DOHH2 (cell line): ENCODE results near the gene C2CD4D.

Experiments used
- H3F3A ChIP-seq: fragments of 200-600 bp; sonication (generic), shearing (Covaris generic); 2 replicates; pipeline ENCODE4 v1.6.0; 2016; ENCODE audit warnings: antibody characterized with exemption, mild to moderate bottlenecking; ENCODE audit not compliant: control insufficient read depth, insufficient read depth
- H3K27ac ChIP-seq: fragments of 200-600 bp; sonication (generic); 2 replicates; pipeline ENCODE4 v1.5.1; 2014; ENCODE audit warnings: low read depth, mild to moderate bottlenecking, low read length, moderate library complexity
- H3K27me3 ChIP-seq: fragments of 200-600 bp; sonication (generic); 2 replicates; pipeline ENCODE4 v1.6.1; 2014; ENCODE audit warnings: mild to moderate bottlenecking, low read length, mixed read lengths; ENCODE audit not compliant: control insufficient read depth
- H3K36me3 ChIP-seq: fragments of 200-600 bp; sonication (generic); 2 replicates; pipeline ENCODE4 v1.6.1; 2014; ENCODE audit warnings: mild to moderate bottlenecking, low read length, moderate library complexity, mixed read lengths; ENCODE audit not compliant: control insufficient read depth
- H3K4me1 ChIP-seq: fragments of 200-600 bp; sonication (generic); 2 replicates; pipeline ENCODE4 v1.6.1; 2014; ENCODE audit warnings: mild to moderate bottlenecking, low read length, mixed read lengths; ENCODE audit not compliant: control insufficient read depth
- H3K4me2 ChIP-seq: fragments of 200-600 bp; sonication (generic); 2 replicates; pipeline ENCODE4 v1.6.0; 2014; ENCODE audit warnings: mild to moderate bottlenecking, low read length, moderate library complexity
- H3K4me3 ChIP-seq: fragments of 200-600 bp; sonication (generic); 2 replicates; pipeline ENCODE4 v1.5.1; 2014; ENCODE audit warnings: mild to moderate bottlenecking, low read length, mixed read lengths
- H3K79me2 ChIP-seq: fragments of 200-600 bp; sonication (generic); 2 replicates; pipeline ENCODE4 v1.6.1; 2014; ENCODE audit warnings: mild to moderate bottlenecking, low read length, mixed read lengths; ENCODE audit not compliant: control insufficient read depth
- H3K9me2 ChIP-seq: fragments of 200-600 bp; sonication (generic); replicated peaks from 2 replicates; pipeline ENCODE4 v1.6.1; 2014; ENCODE audit warnings: mild to moderate bottlenecking, low read length, mixed read lengths; ENCODE audit not compliant: control insufficient read depth
- H3K9me3 ChIP-seq: fragments of 200-600 bp; sonication (generic); 2 replicates; pipeline ENCODE4 v1.6.1; 2014; ENCODE audit warnings: antibody characterized with exemption, low read length, mixed read lengths; ENCODE audit not compliant: control insufficient read depth, insufficient read depth
- H4K20me1 ChIP-seq: fragments of 200-600 bp; sonication (generic); 2 replicates; pipeline ENCODE4 v1.6.0; 2014; ENCODE audit warnings: low read depth, mild to moderate bottlenecking, antibody characterized with exemption, low read length, moderate library complexity; ENCODE audit not compliant: control insufficient read depth, insufficient read depth
- EZH2phosphoT487 ChIP-seq: fragments of 200-600 bp; sonication (generic); IDR thresholded peaks from 2 replicates; pipeline ENCODE4 v1.6.1; 2017; ENCODE audit warnings: borderline replicate concordance, mild to moderate bottlenecking, antibody characterized with exemption, low read length, moderate library complexity, mixed read lengths
- TF ChIP-seq, protein P1 (sequence below): fragments of 200-600 bp; sonication (generic); IDR thresholded peaks from one replicate; pipeline ENCODE4 v1.5.1; 2014; ENCODE audit warnings: antibody characterized with exemption, mild to moderate bottlenecking, low read depth, low read length; ENCODE audit not compliant: poor library complexity, severe bottlenecking

The C2CD4D gene

GRCh38 chr1:151817353-151817730 lies 22.3 kb downstream of the C2CD4D start:
- Histone ChIP-seq H3K4me1 (peaks cover 3% of the 10 kb centered on the region; the same call in 1 of the 2 replicates), H3K9me3 (no peaks in the 10 kb centered on the region), H3K4me3 (no peak overlapping the region), H3K4me2 (no peak overlapping the region), H3K27me3 (peaks cover 16% of the 10 kb centered on the region), H3K79me2 (no peaks in the 10 kb centered on the region), H3K27ac (no peak overlapping the region), H3F3A (no peaks in the 10 kb centered on the region), H3K36me3 (no peaks in the 10 kb centered on the region), H3K9me2 (no peaks in the 10 kb centered on the region), H4K20me1 (no peaks in the 10 kb centered on the region)
- TF ChIP-seq, protein P1, sequence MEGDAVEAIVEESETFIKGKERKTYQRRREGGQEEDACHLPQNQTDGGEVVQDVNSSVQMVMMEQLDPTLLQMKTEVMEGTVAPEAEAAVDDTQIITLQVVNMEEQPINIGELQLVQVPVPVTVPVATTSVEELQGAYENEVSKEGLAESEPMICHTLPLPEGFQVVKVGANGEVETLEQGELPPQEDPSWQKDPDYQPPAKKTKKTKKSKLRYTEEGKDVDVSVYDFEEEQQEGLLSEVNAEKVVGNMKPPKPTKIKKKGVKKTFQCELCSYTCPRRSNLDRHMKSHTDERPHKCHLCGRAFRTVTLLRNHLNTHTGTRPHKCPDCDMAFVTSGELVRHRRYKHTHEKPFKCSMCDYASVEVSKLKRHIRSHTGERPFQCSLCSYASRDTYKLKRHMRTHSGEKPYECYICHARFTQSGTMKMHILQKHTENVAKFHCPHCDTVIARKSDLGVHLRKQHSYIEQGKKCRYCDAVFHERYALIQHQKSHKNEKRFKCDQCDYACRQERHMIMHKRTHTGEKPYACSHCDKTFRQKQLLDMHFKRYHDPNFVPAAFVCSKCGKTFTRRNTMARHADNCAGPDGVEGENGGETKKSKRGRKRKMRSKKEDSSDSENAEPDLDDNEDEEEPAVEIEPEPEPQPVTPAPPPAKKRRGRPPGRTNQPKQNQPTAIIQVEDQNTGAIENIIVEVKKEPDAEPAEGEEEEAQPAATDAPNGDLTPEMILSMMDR, result no peak
- no peak for TF ChIP-seq EZH2phosphoT487

- H3K9me3 ChIP-seq, result no peaks in the 10 kb centered on the region
- H3K4me1 ChIP-seq, result peaks cover 3% of the 10 kb centered on the region; the same call in 1 of the 2 replicates
- H3K9me2 ChIP-seq, result no peaks in the 10 kb centered on the region
- no peak overlapping the region for H3K4me2 ChIP-seq
- H3K36me3 ChIP-seq, result no peaks in the 10 kb centered on the region
- no peak overlapping the region for H3K27ac ChIP-seq
- H3K4me3 ChIP-seq, result no peak overlapping the region
- peaks cover 16% of the 10 kb centered on the region for H3K27me3 ChIP-seq
- no peaks in the 10 kb centered on the region for H4K20me1 ChIP-seq
- no peak for TF ChIP-seq EZH2phosphoT487
- TF ChIP-seq, protein P1, result no peak
- H3K79me2 ChIP-seq, result no peaks in the 10 kb centered on the region
- H3F3A ChIP-seq, result no peaks in the 10 kb centered on the region
These were observed 22.9 kb downstream of the C2CD4D start for GRCh38 chr1:151816548-151817352.

- H3K27me3 ChIP-seq, result peaks cover 16% of the 10 kb centered on the region
- no peak overlapping the region for H3K4me2 ChIP-seq
- TF ChIP-seq, protein P1, result no peak
- no peak for TF ChIP-seq EZH2phosphoT487
- H3K9me2 ChIP-seq, result no peaks in the 10 kb centered on the region
- H3K79me2 ChIP-seq, result no peaks in the 10 kb centered on the region
- H3K36me3 ChIP-seq, result no peaks in the 10 kb centered on the region
- H3K9me3 ChIP-seq, result no peaks in the 10 kb centered on the region
- H3K4me3 ChIP-seq, result no peak overlapping the region
- H3F3A ChIP-seq, result no peaks in the 10 kb centered on the region
- H3K4me1 ChIP-seq, result peaks cover 3% of the 10 kb centered on the region; the same call in 1 of the 2 replicates
- H3K27ac ChIP-seq, result no peak overlapping the region
- no peaks in the 10 kb centered on the region for H4K20me1 ChIP-seq
These were observed 23.8 kb downstream of the C2CD4D start for GRCh38 chr1:151815716-151816327.
